ENCODE results near the gene DCST2. TPM values are rescaled to one million over a fixed set of nuclear protein-coding genes. Genes with fewer than 3 reads are reported as not detected.

DCST2 gene
- total RNA-seq, 4 donors from 2014 or later, result 0.33 to 4.2 (median 0.50) TPM; not detected in 1

DNA sequence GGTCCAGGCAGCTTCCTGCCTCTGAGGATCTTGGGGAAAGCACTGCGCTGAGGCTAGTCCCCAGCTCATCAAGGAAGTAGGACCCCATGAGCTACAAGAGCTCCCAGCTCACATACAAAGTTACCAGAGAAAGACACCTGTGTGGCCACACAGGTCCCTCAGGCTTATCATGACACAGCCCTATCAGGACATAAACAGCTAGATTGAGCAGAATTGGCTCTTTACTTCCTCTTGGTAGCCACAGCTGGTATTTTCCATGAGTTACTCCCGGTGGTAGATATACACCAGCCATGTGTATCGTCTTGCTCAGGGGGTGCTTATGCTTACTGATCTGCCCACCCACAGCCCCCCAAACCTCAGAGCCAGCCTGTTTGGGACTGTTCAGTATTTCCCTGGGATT lies 39.0 kb downstream of the DCST2 start:
- 59 to 87% methylated on average over 3 of the region's 3 CpGs for WGBS, 2 donors
- H3K36me3 ChIP-seq, result no peaks in the 10 kb centered on the region
- peaks cover 7 to 9% of the 10 kb centered on the region in 2 donors for H3K4me1 ChIP-seq
- H3K9me3 ChIP-seq, result no peaks in the 10 kb centered on the region
- no peak for DNase-seq
- no peak for TF ChIP-seq POLR2A (IDR thresholded peaks at IDR 0.05)
- TF ChIP-seq, protein P1, sequence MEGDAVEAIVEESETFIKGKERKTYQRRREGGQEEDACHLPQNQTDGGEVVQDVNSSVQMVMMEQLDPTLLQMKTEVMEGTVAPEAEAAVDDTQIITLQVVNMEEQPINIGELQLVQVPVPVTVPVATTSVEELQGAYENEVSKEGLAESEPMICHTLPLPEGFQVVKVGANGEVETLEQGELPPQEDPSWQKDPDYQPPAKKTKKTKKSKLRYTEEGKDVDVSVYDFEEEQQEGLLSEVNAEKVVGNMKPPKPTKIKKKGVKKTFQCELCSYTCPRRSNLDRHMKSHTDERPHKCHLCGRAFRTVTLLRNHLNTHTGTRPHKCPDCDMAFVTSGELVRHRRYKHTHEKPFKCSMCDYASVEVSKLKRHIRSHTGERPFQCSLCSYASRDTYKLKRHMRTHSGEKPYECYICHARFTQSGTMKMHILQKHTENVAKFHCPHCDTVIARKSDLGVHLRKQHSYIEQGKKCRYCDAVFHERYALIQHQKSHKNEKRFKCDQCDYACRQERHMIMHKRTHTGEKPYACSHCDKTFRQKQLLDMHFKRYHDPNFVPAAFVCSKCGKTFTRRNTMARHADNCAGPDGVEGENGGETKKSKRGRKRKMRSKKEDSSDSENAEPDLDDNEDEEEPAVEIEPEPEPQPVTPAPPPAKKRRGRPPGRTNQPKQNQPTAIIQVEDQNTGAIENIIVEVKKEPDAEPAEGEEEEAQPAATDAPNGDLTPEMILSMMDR (IDR thresholded peaks at IDR 0.05), result no peak
- H3K27me3 ChIP-seq, result no peaks in the 10 kb centered on the region
- H3K4me3 ChIP-seq (replicated peaks in 1 of 3), result no peak overlapping the region
- intact Hi-C loops (cut with DNase I), result no loop called here
- H3K27ac ChIP-seq, result no peak overlapping the region

DNA sequence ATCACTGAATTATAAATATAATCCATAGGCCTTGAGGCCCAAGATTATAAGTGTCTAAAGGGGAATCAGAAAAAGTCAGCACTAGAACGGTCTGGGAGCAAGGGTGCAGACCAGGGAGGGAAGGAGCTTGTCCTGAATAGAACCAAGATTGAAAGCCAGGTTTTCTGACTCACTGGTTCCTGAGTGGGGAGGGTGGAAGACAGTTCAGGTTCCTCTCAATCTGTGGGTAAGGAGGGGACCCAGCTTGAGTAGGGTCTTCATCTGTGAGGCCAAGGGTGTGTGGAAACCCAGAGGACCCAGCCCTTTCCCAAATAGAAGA lies 39.4 kb downstream of the DCST2 start:
- DNase-seq, result no peak
- Histone ChIP-seq H3K9me3 (no peaks in the 10 kb centered on the region), H3K4me1 (peaks cover 4 to 6% of the 10 kb centered on the region in 2 donors), H3K27ac (no peak overlapping the region), H3K27me3 (no peaks in the 10 kb centered on the region), H3K4me3 (replicated peaks in 1 of 3) (no peak overlapping the region), H3K36me3 (no peaks in the 10 kb centered on the region)
- intact Hi-C loops (cut with DNase I), result no loop called here
- no peak for TF ChIP-seq POLR2A (IDR thresholded peaks at IDR 0.05)
- TF ChIP-seq, protein P1 (IDR thresholded peaks at IDR 0.05), result no peak
- 61 to 73% methylated on average over 1 of the region's 1 CpG for WGBS, 2 donors

DNA sequence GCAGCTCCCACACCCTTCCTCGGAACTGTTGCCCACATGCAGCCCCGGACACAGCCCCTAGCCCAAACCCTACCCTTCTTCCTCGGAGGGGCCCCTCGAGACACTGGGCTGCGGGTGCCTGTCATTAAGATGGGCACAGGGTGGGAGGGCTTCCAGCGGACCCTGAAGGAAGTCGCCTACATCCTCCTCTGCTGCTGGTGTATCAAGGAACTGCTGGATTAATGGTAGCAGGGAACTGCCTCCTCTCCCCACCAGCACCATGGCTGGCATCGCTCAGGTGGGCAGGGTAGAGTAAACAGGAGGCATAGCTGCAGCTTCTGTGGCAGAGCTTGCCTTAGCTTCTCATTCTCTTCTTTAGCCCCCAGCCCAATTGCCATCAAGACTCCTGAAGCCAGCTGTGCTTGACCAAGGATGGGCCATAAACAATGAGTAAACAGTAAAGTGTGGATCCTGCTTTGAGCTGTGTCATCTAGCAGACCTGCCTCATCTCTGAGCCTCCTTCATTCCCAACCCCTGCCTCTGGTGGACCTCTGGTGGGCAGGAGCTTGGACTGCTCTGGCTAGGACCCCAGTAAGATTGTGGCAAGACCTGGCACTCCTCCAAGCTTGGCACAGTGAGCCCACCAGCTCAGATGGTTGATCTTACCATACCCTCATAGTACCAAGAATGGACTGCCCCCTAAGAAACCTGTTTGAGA lies 39.9 kb downstream of the DCST2 start, which contains the start of gene LENEP:
Gene LENEP, plus strand, starts transcription at position 15 of the 697 bp plus-strand sequence. Its CDS starts 22 bp downstream, at position 37.
- Histone ChIP-seq H3K9me3 (no peaks in the 10 kb centered on the region), H3K4me3 (replicated peaks in 1 of 3) (no peak within 1 kb of the TSS), H3K27me3 (no peaks in the 10 kb centered on the region), H3K27ac (no peak within 1 kb of the TSS), H3K36me3 (peaks cover 0 to 3% of the 10 kb centered on the region in 2 donors), H3K4me1 (peaks cover 0 to under 1% of the 10 kb centered on the region in 2 donors)
- intact Hi-C loops (cut with DNase I), result no loop called here
- DNase-seq, result no peak
- TF ChIP-seq, protein P1 (IDR thresholded peaks at IDR 0.05), result no peak
- TF ChIP-seq POLR2A (IDR thresholded peaks at IDR 0.05), result no peak
- WGBS, 2 donors, result 77 to 78% methylated on average over 5 to 7 of the region's 8 CpGs

DNA sequence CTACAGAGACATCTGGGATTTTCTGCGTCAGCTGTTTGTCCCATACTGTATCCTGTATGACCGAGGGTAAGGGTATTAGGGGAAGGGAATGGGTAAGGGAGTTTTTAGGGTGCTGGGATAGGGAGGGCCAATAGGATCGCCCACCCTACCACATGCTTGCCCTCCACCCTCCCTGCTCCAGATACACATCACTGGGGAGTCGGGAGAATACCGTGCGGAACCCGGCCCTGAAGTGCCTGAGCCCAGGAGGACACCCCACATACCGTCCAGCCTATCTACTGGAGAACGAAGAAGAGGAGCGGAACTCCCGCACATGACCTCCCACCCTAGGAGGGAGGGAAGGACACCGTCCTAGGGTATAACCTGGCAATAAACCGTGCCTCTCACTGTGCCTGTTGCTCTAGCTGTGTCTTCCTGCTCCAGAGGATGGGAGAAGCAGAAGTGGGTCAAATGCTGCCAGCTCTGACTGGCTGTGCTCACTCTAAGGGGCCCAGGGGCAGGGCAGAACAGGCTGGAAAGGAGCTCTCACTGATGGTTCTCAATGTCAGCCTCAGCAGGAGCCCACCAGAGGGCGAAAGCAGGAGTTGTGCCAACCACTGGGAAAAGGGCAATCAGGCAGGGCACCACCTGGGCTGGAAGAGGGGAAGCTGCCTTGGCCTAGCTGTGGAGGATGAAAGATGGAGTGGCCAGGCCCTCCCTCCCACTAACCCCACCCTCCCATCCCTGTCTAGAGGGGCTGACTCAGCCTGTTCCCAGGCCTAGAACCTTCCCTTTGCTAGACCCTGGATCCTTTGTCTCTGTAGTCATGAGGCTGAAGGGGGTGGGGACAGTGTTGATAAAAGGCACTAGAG lies 40.6 kb downstream of the DCST2 start:
- Histone ChIP-seq H3K4me1 (no peaks in the 10 kb centered on the region), H3K9me3 (no peaks in the 10 kb centered on the region), H3K27ac (no peak overlapping the region), H3K4me3 (replicated peaks in 1 of 3) (no peak overlapping the region), H3K36me3 (peaks cover 5 to 10% of the 10 kb centered on the region in 2 donors), H3K27me3 (no peaks in the 10 kb centered on the region)
- no peak for DNase-seq
- TF ChIP-seq, protein P1 (IDR thresholded peaks at IDR 0.05), result peak in 1 of 6 experiments; percentile 13
- no peak for TF ChIP-seq POLR2A (IDR thresholded peaks at IDR 0.05)
- WGBS, 2 donors, result 80 to 86% methylated on average over 11 to 13 of the region's 14 CpGs
- intact Hi-C loops (cut with DNase I), result no loop called here

DNA sequence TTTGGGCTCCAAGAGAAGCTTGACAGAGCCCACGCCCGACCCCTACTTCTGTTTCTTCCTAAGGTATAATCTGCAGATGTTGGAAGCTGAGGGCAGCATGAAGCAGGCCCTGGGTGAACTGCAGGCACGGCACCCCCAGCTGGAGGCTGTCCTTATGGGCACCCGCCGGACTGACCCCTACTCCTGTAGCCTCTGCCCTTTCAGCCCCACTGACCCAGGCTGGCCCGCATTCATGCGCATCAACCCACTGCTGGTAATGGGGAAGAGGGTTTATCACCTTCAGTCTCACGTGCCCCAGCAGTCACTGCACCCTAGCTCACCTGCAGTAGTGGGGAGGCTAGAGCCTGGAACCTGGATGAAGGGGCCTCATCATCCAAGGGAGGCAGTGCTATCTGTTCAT lies 43.3 kb downstream of the DCST2 start:
- WGBS, 2 donors, result 92 to 95% methylated on average over 8 of the region's 8 CpGs
- no peak for DNase-seq
- Histone ChIP-seq H3K27me3 (no peaks in the 10 kb centered on the region), H3K4me1 (peaks cover 0 to under 1% of the 10 kb centered on the region in 2 donors), H3K4me3 (replicated peaks in 1 of 3) (no peak overlapping the region), H3K9me3 (no peaks in the 10 kb centered on the region), H3K27ac (no peak overlapping the region), H3K36me3 (peaks cover 11 to 13% of the 10 kb centered on the region in 2 donors)
- TF ChIP-seq, protein P1 (IDR thresholded peaks at IDR 0.05), result no peak
- TF ChIP-seq POLR2A (IDR thresholded peaks at IDR 0.05), result no peak
- intact Hi-C loops (cut with DNase I), result no loop called here
